ENCODE data around the gene CAPRIN2. TPM values are rescaled to one million over a fixed set of nuclear protein-coding genes. Genes with fewer than 3 reads are reported as not detected.

Gene CAPRIN2
- total and polyA plus RNA-seq, 2 of the 8 experiments (the other 6 are each of a cell fraction or from before 2014, with no cell fraction given) = 24.8 to 52.0 TPM

- no peak for DNase-seq (ENCODE audit: low read depth in 1 of 2, low spot score in 2 of 2)
- CTCF ChIA-PET (ENCODE audit: partially characterized antibody) = interaction anchor here (0.9 to 3.7 kb wide), 5 partner anchors 9 to 63 kb away, joined by 3 to 30 read pairs (median 6); no protein-coding TSS in a partner anchor
- H3K79me1 ChIP-seq (ENCODE audit: low read depth, low read length) = peaks cover 4% of the 10 kb centered on the region
- TF ChIP-seq JUN (IDR thresholded peaks at IDR 0.05; ENCODE audit: low read depth, low read length) (no peak), CREB1 (IDR thresholded peaks at IDR 0.05) (no peak), ATF3 (IDR thresholded peaks at IDR 0.05; ENCODE audit: insufficient read depth, low read depth, low read length) (no peak), CTBP2 (IDR thresholded peaks at IDR 0.05; ENCODE audit: borderline replicate concordance, insufficient read depth, insufficient read length, low read length) (no peak), RNF2 (IDR thresholded peaks at IDR 0.05; ENCODE audit: borderline replicate concordance, low read depth, low read length, missing control alignments, poor library complexity, severe bottlenecking) (no peak), HDAC2 (IDR thresholded peaks at IDR 0.05; ENCODE audit: borderline replicate concordance in 1 of 2, low read depth in 2 of 2, low read length in 2 of 2) (no peak), EZH2 (IDR thresholded peaks at IDR 0.05; ENCODE audit: low read depth, low read length, severe bottlenecking) (no peak), NANOG (IDR thresholded peaks at IDR 0.05; ENCODE audit: insufficient read depth, low read depth, low read length, poor library complexity, severe bottlenecking) (no peak), YY1 (IDR thresholded peaks at IDR 0.05; ENCODE audit: low read depth, low read length) (no peak)
These were observed 10.4 kb downstream of the CAPRIN2 start for GRCh38 chr12:30744321-30744720.

More at GRCh38 chr12:30744321-30744720, 10.4 kb downstream of the CAPRIN2 start:
- no peak overlapping the region for H3K14ac ChIP-seq (ENCODE audit: insufficient read length)
- peaks cover 0 to 89% of the 10 kb centered on the region in 2 experiments; a peak in 2 of 4 replicates for H3K79me2 ChIP-seq (ENCODE audit: control insufficient read depth in 1 of 2, insufficient read depth in 2 of 2, low read length in 2 of 2)
- POLR2A ChIA-PET (ENCODE audit: partially characterized antibody) = interaction anchor here (1.1 to 1.9 kb wide), 2 partner anchors 9 to 21 kb away, joined by 4 to 8 read pairs; no protein-coding TSS in a partner anchor
- no peaks in the 10 kb centered on the region; a peak in 4 of 7 replicates for H3K4me1 ChIP-seq (replicated peaks in 1 of 4; ENCODE audit: control insufficient read depth in 3 of 4, insufficient read depth in 4 of 4, low read length in 3 of 4)
- no peak overlapping the region for H4K8ac ChIP-seq (ENCODE audit: extremely low read depth, insufficient read depth, low read length)
- no peak overlapping the region for H2BK15ac ChIP-seq (ENCODE audit: low read length)
- no peak overlapping the region for H3K18ac ChIP-seq (ENCODE audit: extremely low read depth, low read length)
- H3K23ac ChIP-seq (ENCODE audit: insufficient read length) = no peak overlapping the region
- no peak overlapping the region for H4K91ac ChIP-seq (replicated peaks; ENCODE audit: insufficient read length, low read length)
- H4K20me1 ChIP-seq (replicated peaks in 1 of 2; ENCODE audit: control insufficient read depth in 1 of 2, insufficient read depth in 2 of 2, low read length in 2 of 2) = peaks cover 0 to 3% of the 10 kb centered on the region in 2 experiments
- no peak overlapping the region for H2AFZ ChIP-seq (ENCODE audit: low read length)
- no peak overlapping the region for H3K27ac ChIP-seq (ENCODE audit: low read depth, low read length)
- WGBS, 2 experiments (ENCODE audit: extremely low coverage in 1 of 2, insufficient coverage in 1 of 2, insufficient read length in 1 of 2, insufficient replicate concordance in 2 of 2, low coverage in 1 of 2, low lambda C conversion rate in 2 of 2, missing lambda C conversion rate in 1 of 2) = 94% methylated on average over 2 of the region's 2 CpGs; no CpG with 5 or more reads in 1 of the 2 experiments
- H3K36me3 ChIP-seq (ENCODE audit: control insufficient read depth in 2 of 4, insufficient read depth in 4 of 4, low read length in 3 of 4) = peaks cover 0 to 39% (median 10%) of the 10 kb centered on the region in 4 experiments; a peak in 5 of 8 replicates
- H3K4me2 ChIP-seq (ENCODE audit: insufficient read depth in 1 of 2, low read depth in 2 of 2, low read length in 2 of 2) = no peak overlapping the region
- no peak for FAIRE-seq
- H2BK12ac ChIP-seq (ENCODE audit: low read depth, low read length) = no peak overlapping the region
- H3K27me3 ChIP-seq (replicated peaks in 1 of 4; ENCODE audit: control insufficient read depth in 3 of 4, extremely low read depth in 1 of 4, insufficient read depth in 3 of 4, low read length in 3 of 4) = no peaks in the 10 kb centered on the region
- no peaks in the 10 kb centered on the region; the same call in 1 of the 2 replicates for H3K23me2 ChIP-seq (ENCODE audit: low read depth, low read length)
- no peak overlapping the region for H3K4ac ChIP-seq (replicated peaks; ENCODE audit: insufficient read length, low read depth, low read length)
- no peak overlapping the region for H2BK5ac ChIP-seq (ENCODE audit: low read depth, low read length)
- no peak overlapping the region for H2AK5ac ChIP-seq (ENCODE audit: low read depth, low read length)
- no peaks in the 10 kb centered on the region; a peak in 1 of 4 replicates for H3K9me3 ChIP-seq (ENCODE audit: insufficient read depth in 2 of 2, low read depth in 1 of 2, low read length in 1 of 2)
- H3K56ac ChIP-seq (replicated peaks; ENCODE audit: insufficient read length, low read depth, low read length) = no peak overlapping the region
- no peak overlapping the region for H3K9ac ChIP-seq (replicated peaks in 1 of 4; ENCODE audit: extremely low read depth in 1 of 4, low read depth in 3 of 4, low read length in 3 of 4)
- H4K5ac ChIP-seq (ENCODE audit: insufficient read length, low read depth, low read length) = no peak overlapping the region
- H2BK20ac ChIP-seq (ENCODE audit: low read length) = no peak overlapping the region
- H2BK120ac ChIP-seq (replicated peaks; ENCODE audit: low read depth, low read length) = no peak overlapping the region
- H3K4me3 ChIP-seq (ENCODE audit: extremely low read depth in 1 of 4, insufficient read depth in 2 of 4, low read depth in 3 of 4, low read length in 4 of 4) = no peak overlapping the region

All from H1 (cell line).